Gastroesophageal sphincter (tissue), 4 donors: ENCODE measurements around the gene DGKI. TPM values are rescaled to one million over a fixed set of nuclear protein-coding genes. Genes with fewer than 3 reads are reported as not detected.

ENCODE experiments used
- ATAC-seq: fragments of 150-250 bp; one replicate; pipeline ENCODE4 v1.9.1; 2016; ENCODE audit warnings: mild to moderate bottlenecking, moderate library complexity
- H3K27ac ChIP-seq, 4 donors: fragments of 200-600 bp; sonication (generic) in 3 of 4; 1 replicate in 3 of 4; 2 replicates in 1 of 4; pipeline ENCODE4 v1.5.1; 2016 to 2019
- H3K27me3 ChIP-seq: fragments of 200-600 bp; sonication (generic); one replicate; pipeline ENCODE4 v1.5.1; 2019
- H3K36me3 ChIP-seq, 2 donors: fragments of 200-600 bp; sonication (generic); one replicate each; pipeline ENCODE4 v1.5.1; 2019; ENCODE audit warnings: control low read depth in 1 of 2
- H3K4me1 ChIP-seq, 3 donors: fragments of 200-600 bp; sonication (generic); 1 replicate in 2 of 3; 2 replicates in 1 of 3; pipeline ENCODE4 v1.5.1; 2016 to 2019; ENCODE audit warnings: control low read depth in 2 of 3
- H3K4me3 ChIP-seq, 2 donors: fragments of 200-600 bp; sonication (generic); one replicate each; pipeline ENCODE4 v1.5.1; 2019; ENCODE audit warnings: mild to moderate bottlenecking in 1 of 2, moderate library complexity in 1 of 2
- H3K9me3 ChIP-seq, 3 donors: fragments of 200-600 bp; sonication (generic); one replicate each; pipeline ENCODE4 v1.5.1; 2017 to 2019; ENCODE audit warnings: control low read depth in 2 of 3
- CTCF ChIP-seq, 4 experiments: fragments of 200-600 bp in 2 of 4; fragments of 450-650 bp in 2 of 4; sonication (generic) in 1 of 4; IDR thresholded peaks; one replicate each; pipeline ENCODE4 v1.5.1; 2017 to 2019; ENCODE audit warnings: antibody characterized with exemption in 4 of 4, mild to moderate bottlenecking in 2 of 4, moderate library complexity in 2 of 4
- EP300 ChIP-seq: sonication (generic); formaldehyde crosslinking; IDR thresholded peaks from one replicate; pipeline ENCODE4 v1.6.1; 2017; ENCODE audit warnings: antibody characterized with exemption, mild to moderate bottlenecking
- POLR2A ChIP-seq, 2 donors: fragments of 450-650 bp; IDR thresholded peaks; one replicate each; pipeline ENCODE4 v1.6.1; 2017; ENCODE audit warnings: antibody characterized with exemption in 2 of 2, mild to moderate bottlenecking in 2 of 2, moderate library complexity in 1 of 2
- POLR2AphosphoS5 ChIP-seq: sonication (generic); formaldehyde crosslinking; IDR thresholded peaks from one replicate; pipeline ENCODE4 v1.6.1; 2017; ENCODE audit warnings: antibody characterized with exemption
- WGBS, 2 donors: methylation state at CpG; one replicate each; pipeline ENCODE4 v1.1.5; 2018; ENCODE audit warnings: low coverage in 1 of 2; 5-methylcytosine and 5-hydroxymethylcytosine counted together
- total RNA-seq, 4 donors: library from RNA; depleted of rRNA; stranded (reverse); fragments of >200 nt; gene quantifications; one replicate each; pipeline ENCODE4 v1.1.0, GENCODE V29; 2016

DGKI gene
- total RNA-seq, 4 donors from 2014 or later, result 0.27 to 4.8 (median 3.2) TPM

GRCh38 chr7:137531671-137532070 is 315.1 kb downstream of the DGKI start:
- Histone ChIP-seq H3K9me3 (no peaks in the 10 kb centered on the region), H3K4me1 (no peaks in the 10 kb centered on the region), H3K4me3 (no peak overlapping the region), H3K36me3 (no peaks in the 10 kb centered on the region), H3K27me3 (no peaks in the 10 kb centered on the region), H3K27ac (no peak overlapping the region)
- TF ChIP-seq POLR2A (IDR thresholded peaks at IDR 0.05), result no peak
- TF ChIP-seq POLR2AphosphoS5, result no peak
- no peak for TF ChIP-seq EP300
- no peak for TF ChIP-seq CTCF (IDR thresholded peaks at IDR 0.05)
- WGBS, 2 donors, result 87 to 98% methylated on average over 4 of the region's 4 CpGs
- ATAC-seq, result no peak

- Histone ChIP-seq H3K36me3 (no peaks in the 10 kb centered on the region), H3K4me1 (no peaks in the 10 kb centered on the region), H3K9me3 (no peaks in the 10 kb centered on the region), H3K27me3 (no peaks in the 10 kb centered on the region), H3K4me3 (no peak overlapping the region), H3K27ac (no peak overlapping the region)
- ATAC-seq, result no peak
- 69 to 82% methylated on average over 2 of the region's 2 CpGs for WGBS, 2 donors
- no peak for TF ChIP-seq CTCF (IDR thresholded peaks at IDR 0.05)
- no peak for TF ChIP-seq POLR2AphosphoS5
- no peak for TF ChIP-seq EP300
Measured at GRCh38 chr7:137527634-137528033, 319.1 kb downstream of the DGKI start.

GRCh38 chr7:137523171-137523570 is 323.6 kb downstream of the DGKI start:
- ATAC-seq, result no peak
- Histone ChIP-seq H3K27ac (no peak overlapping the region), H3K4me3 (no peak overlapping the region), H3K36me3 (no peaks in the 10 kb centered on the region), H3K4me1 (no peaks in the 10 kb centered on the region), H3K9me3 (no peaks in the 10 kb centered on the region), H3K27me3 (no peaks in the 10 kb centered on the region)
- TF ChIP-seq EP300 (no peak), POLR2A (IDR thresholded peaks at IDR 0.05) (no peak), POLR2AphosphoS5 (no peak), CTCF (IDR thresholded peaks at IDR 0.05) (no peak)

GRCh38 chr7:137521451-137521850 is 325.3 kb downstream of the DGKI start:
- Histone ChIP-seq H3K27me3 (no peaks in the 10 kb centered on the region), H3K4me1 (no peaks in the 10 kb centered on the region), H3K4me3 (no peak overlapping the region), H3K36me3 (no peaks in the 10 kb centered on the region), H3K27ac (no peak overlapping the region), H3K9me3 (no peaks in the 10 kb centered on the region)
- no peak for TF ChIP-seq EP300
- TF ChIP-seq CTCF (IDR thresholded peaks at IDR 0.05), result no peak
- TF ChIP-seq POLR2A (IDR thresholded peaks at IDR 0.05), result no peak
- TF ChIP-seq POLR2AphosphoS5, result no peak
- WGBS, 2 donors, result 55 to 91% methylated on average over 2 to 5 of the region's 5 CpGs
- no peak for ATAC-seq

- Histone ChIP-seq H3K4me1 (no peaks in the 10 kb centered on the region), H3K9me3 (no peaks in the 10 kb centered on the region), H3K27ac (no peak overlapping the region), H3K27me3 (no peaks in the 10 kb centered on the region), H3K36me3 (no peaks in the 10 kb centered on the region), H3K4me3 (no peak overlapping the region)
- ATAC-seq, result no peak
- no peak for TF ChIP-seq CTCF (IDR thresholded peaks at IDR 0.05)
- no peak for TF ChIP-seq EP300
- no peak for TF ChIP-seq POLR2A (IDR thresholded peaks at IDR 0.05)
- TF ChIP-seq POLR2AphosphoS5, result no peak
- 85 to 95% methylated on average over 1 of the region's 1 CpG for whole genome bisulfite sequencing, 2 donors
Measured at GRCh38 chr7:137519947-137520346, 326.8 kb downstream of the DGKI start.
